ENCODE results near the gene LAX1.

GRCh38 chr1:203771901-203772301 is 6.9 kb downstream of the LAX1 start:
- TF ChIP-seq CTCF (IDR thresholded peaks at IDR 0.05) (no peak), EP300 (IDR thresholded peaks at IDR 0.05) (peak in 3 of 4 donors; percentile 39 to 63 (median 61)), POLR2A (IDR thresholded peaks at IDR 0.05) (no peak), POLR2AphosphoS5 (IDR thresholded peaks at IDR 0.05) (peak in 3 of 4 donors; percentile 51 to 70 (median 54))

Data from sigmoid colon (tissue), 4 donors.